Stimulated activated memory B cell treated with anti-CD40 and anti-IgM and Interleukin-4, amounts not matched to agents 10 μg/mL and 1 μg/mL and 100 μg/mL, for 72 hours (primary cell): ENCODE results near the gene PACSIN1.

ENCODE experiments used
- ATAC-seq: fragments of 150-1000 bp; cut with Tn5 transposase; 2 replicates; pipeline ENCODE4 v1.10.0; 2021
- H3K27ac Mint-ChIP-seq: one replicate; pipeline ENCODE4 v1.8.0; 2022; ENCODE audit warnings: mild to moderate bottlenecking, mixed read lengths
- H3K27me3 Mint-ChIP-seq: one replicate; pipeline ENCODE4 v1.8.0; 2022; ENCODE audit warnings: mixed read lengths
- H3K36me3 Mint-ChIP-seq: one replicate; pipeline ENCODE4 v1.8.0; 2022; ENCODE audit warnings: mixed read lengths
- H3K4me1 Mint-ChIP-seq: one replicate; pipeline ENCODE4 v1.8.0; 2022; ENCODE audit warnings: mixed read lengths
- H3K4me3 Mint-ChIP-seq: one replicate; pipeline ENCODE4 v1.8.0; 2022; ENCODE audit warnings: mild to moderate bottlenecking, moderate library complexity, mixed read lengths
- H3K9me3 Mint-ChIP-seq: one replicate; pipeline ENCODE4 v1.8.0; 2022; ENCODE audit warnings: mixed read lengths

PACSIN1 gene

GRCh38 chr6:34534146-34534545 is 68.3 kb downstream of the PACSIN1 start:
- no peak overlapping the region for H3K27ac Mint-ChIP-seq
- ATAC-seq = no peak
- no peaks in the 10 kb centered on the region for H3K36me3 Mint-ChIP-seq
- H3K27me3 Mint-ChIP-seq = no peaks in the 10 kb centered on the region
- H3K4me1 Mint-ChIP-seq = no peaks in the 10 kb centered on the region
- no peaks in the 10 kb centered on the region for H3K9me3 Mint-ChIP-seq
- H3K4me3 Mint-ChIP-seq = no peak overlapping the region

GRCh38 chr6:34534656-34535055 is 68.8 kb downstream of the PACSIN1 start:
- no peak for ATAC-seq
- Mint-ChIP-seq H3K4me3 (no peak overlapping the region), H3K27me3 (no peaks in the 10 kb centered on the region), H3K4me1 (no peaks in the 10 kb centered on the region), H3K27ac (no peak overlapping the region), H3K36me3 (no peaks in the 10 kb centered on the region), H3K9me3 (no peaks in the 10 kb centered on the region)

GRCh38 chr6:34535199-34535598 is 69.3 kb downstream of the PACSIN1 start:
- no peaks in the 10 kb centered on the region for H3K4me1 Mint-ChIP-seq
- H3K27me3 Mint-ChIP-seq = no peaks in the 10 kb centered on the region
- no peak overlapping the region for H3K4me3 Mint-ChIP-seq
- no peak overlapping the region for H3K27ac Mint-ChIP-seq
- H3K36me3 Mint-ChIP-seq = no peaks in the 10 kb centered on the region
- ATAC-seq = no peak
- no peaks in the 10 kb centered on the region for H3K9me3 Mint-ChIP-seq

- H3K27ac Mint-ChIP-seq = no peak overlapping the region
Observed at GRCh38 chr6:34535646-34536045, 69.8 kb downstream of the PACSIN1 start.

GRCh38 chr6:34536251-34536958 is 70.5 kb downstream of the PACSIN1 start:
- ATAC-seq = no peak
- Mint-ChIP-seq H3K4me1 (no peaks in the 10 kb centered on the region), H3K4me3 (no peak overlapping the region), H3K27ac (no peak overlapping the region), H3K36me3 (no peaks in the 10 kb centered on the region), H3K9me3 (no peaks in the 10 kb centered on the region), H3K27me3 (no peaks in the 10 kb centered on the region)

More at GRCh38 chr6:34535646-34536045, 69.8 kb downstream of the PACSIN1 start:
- ATAC-seq = no peak
- H3K4me1 Mint-ChIP-seq = no peaks in the 10 kb centered on the region
- no peak overlapping the region for H3K4me3 Mint-ChIP-seq
- H3K27me3 Mint-ChIP-seq = no peaks in the 10 kb centered on the region
- no peaks in the 10 kb centered on the region for H3K9me3 Mint-ChIP-seq
- no peaks in the 10 kb centered on the region for H3K36me3 Mint-ChIP-seq

- no peaks in the 10 kb centered on the region for H3K4me1 Mint-ChIP-seq
- H3K36me3 Mint-ChIP-seq = no peaks in the 10 kb centered on the region
- no peak overlapping the region for H3K27ac Mint-ChIP-seq
- H3K4me3 Mint-ChIP-seq = no peak overlapping the region
- no peaks in the 10 kb centered on the region for H3K27me3 Mint-ChIP-seq
- H3K9me3 Mint-ChIP-seq = no peaks in the 10 kb centered on the region
- no peak for ATAC-seq
Observed at GRCh38 chr6:34536959-34537848, 71.3 kb downstream of the PACSIN1 start.

- H3K4me3 Mint-ChIP-seq = no peak overlapping the region
- H3K27me3 Mint-ChIP-seq = no peaks in the 10 kb centered on the region
- H3K4me1 Mint-ChIP-seq = no peaks in the 10 kb centered on the region
- ATAC-seq = no peak
- no peaks in the 10 kb centered on the region for H3K36me3 Mint-ChIP-seq
- no peaks in the 10 kb centered on the region for H3K9me3 Mint-ChIP-seq
- no peak overlapping the region for H3K27ac Mint-ChIP-seq
Observed at GRCh38 chr6:34537922-34538550, 72.2 kb downstream of the PACSIN1 start.

- no peak for ATAC-seq
- no peaks in the 10 kb centered on the region for H3K9me3 Mint-ChIP-seq
- no peaks in the 10 kb centered on the region for H3K4me1 Mint-ChIP-seq
- no peak overlapping the region for H3K4me3 Mint-ChIP-seq
- H3K36me3 Mint-ChIP-seq = no peaks in the 10 kb centered on the region
- H3K27ac Mint-ChIP-seq = no peak overlapping the region
- no peaks in the 10 kb centered on the region for H3K27me3 Mint-ChIP-seq
Observed at GRCh38 chr6:34538581-34538980, 72.7 kb downstream of the PACSIN1 start.

- H3K27ac Mint-ChIP-seq = no peak overlapping the region
- ATAC-seq = no peak
Observed at GRCh38 chr6:34539181-34539580, 73.3 kb downstream of the PACSIN1 start.

GRCh38 chr6:34540222-34540621 is 74.3 kb downstream of the PACSIN1 start:
- Mint-ChIP-seq H3K36me3 (no peaks in the 10 kb centered on the region), H3K4me1 (no peaks in the 10 kb centered on the region), H3K9me3 (no peaks in the 10 kb centered on the region), H3K27me3 (no peaks in the 10 kb centered on the region), H3K27ac (no peak overlapping the region), H3K4me3 (no peak overlapping the region)
- no peak for ATAC-seq

More at GRCh38 chr6:34539181-34539580, 73.3 kb downstream of the PACSIN1 start:
- Mint-ChIP-seq H3K4me3 (no peak overlapping the region), H3K27me3 (no peaks in the 10 kb centered on the region), H3K9me3 (no peaks in the 10 kb centered on the region), H3K36me3 (no peaks in the 10 kb centered on the region), H3K4me1 (no peaks in the 10 kb centered on the region)

- no peak for ATAC-seq
- Mint-ChIP-seq H3K27ac (no peak overlapping the region), H3K4me3 (no peak overlapping the region), H3K36me3 (no peaks in the 10 kb centered on the region), H3K9me3 (no peaks in the 10 kb centered on the region), H3K4me1 (no peaks in the 10 kb centered on the region), H3K27me3 (no peaks in the 10 kb centered on the region)
Observed at GRCh38 chr6:34540841-34541240, 75.0 kb downstream of the PACSIN1 start.

GRCh38 chr6:34543421-34543820 is 77.5 kb downstream of the PACSIN1 start:
- Mint-ChIP-seq H3K36me3 (no peaks in the 10 kb centered on the region), H3K9me3 (no peaks in the 10 kb centered on the region), H3K4me1 (no peaks in the 10 kb centered on the region), H3K4me3 (no peak overlapping the region), H3K27me3 (no peaks in the 10 kb centered on the region), H3K27ac (no peak overlapping the region)
- no peak for ATAC-seq

GRCh38 chr6:34544052-34544604 is 78.3 kb downstream of the PACSIN1 start:
- no peak for ATAC-seq
- Mint-ChIP-seq H3K27me3 (no peaks in the 10 kb centered on the region), H3K9me3 (no peaks in the 10 kb centered on the region), H3K27ac (no peak overlapping the region), H3K36me3 (no peaks in the 10 kb centered on the region), H3K4me3 (no peak overlapping the region), H3K4me1 (no peaks in the 10 kb centered on the region)

- Mint-ChIP-seq H3K27ac (no peak overlapping the region), H3K27me3 (peaks cover 6% of the 10 kb centered on the region), H3K36me3 (no peaks in the 10 kb centered on the region), H3K9me3 (no peaks in the 10 kb centered on the region), H3K4me3 (no peak overlapping the region), H3K4me1 (no peaks in the 10 kb centered on the region)
- no peak for ATAC-seq
Observed at GRCh38 chr6:34544776-34545471, 79.0 kb downstream of the PACSIN1 start.
